PC-3 (cell line): ENCODE data around the gene LRCH4. TPM values are rescaled to one million over a fixed set of nuclear protein-coding genes. Genes with fewer than 3 reads are reported as not detected.

Experiments used
- ATAC-seq: fragments of 200-7000 bp; cut with Tn5 transposase; 2 replicates; pipeline ENCODE4 v1.9.1; 2020; ENCODE audit warnings: mild to moderate bottlenecking, moderate library complexity
- BruUV-seq: library from RNA; stranded (reverse); fragments of 400-500 nt; replicated peaks from 2 replicates; lab custom pipeline; 2021; lab: Mats Ljungman, UMichigan
- CTCF ChIA-PET: fragments of 300-600 bp; sonication (Branson Sonifier 250); formaldehyde crosslinking; loops from one replicate; lab custom pipeline; 2022; ENCODE audit warnings: antibody characterized with exemption; lab: Charles Lee
- POLR2A ChIA-PET: fragments of 300-600 bp; sonication (Branson Sonifier 250); formaldehyde crosslinking; loops from one replicate; lab custom pipeline; 2022; ENCODE audit warnings: antibody characterized with exemption; ENCODE audit not compliant: unreplicated experiment; lab: Charles Lee
- DNase-seq: peaks from one replicate; pipeline ENCODE4 v3.0.0-alpha.2; 2015
- H2AFZ ChIP-seq: fragments of 300-600 bp; sonication (generic); 2 replicates; pipeline ENCODE4 v1.6.0; 2016; ENCODE audit warnings: antibody characterized with exemption, low read length
- H3F3A ChIP-seq: fragments of 300-600 bp; sonication (generic); one replicate; pipeline ENCODE4 v1.6.0; 2017; ENCODE audit warnings: antibody characterized with exemption, low read length, control low read depth, mild to moderate bottlenecking; ENCODE audit not compliant: unreplicated experiment
- H3K27ac ChIP-seq: fragments of 300-600 bp; sonication (generic); 2 replicates; pipeline ENCODE4 v1.5.1; 2016; ENCODE audit warnings: mild to moderate bottlenecking, low read length
- H3K27me3 ChIP-seq: fragments of 300-600 bp; sonication (generic); 2 replicates; pipeline ENCODE4 v1.6.1; 2016; ENCODE audit warnings: low read length, mixed read lengths
- H3K36me3 ChIP-seq: fragments of 300-600 bp; sonication (generic); 2 replicates; pipeline ENCODE4 v1.6.1; 2016; ENCODE audit warnings: low read depth, mixed run types, low read length, mixed read lengths
- H3K4me1 ChIP-seq: fragments of 300-600 bp; sonication (generic); 2 replicates; pipeline ENCODE4 v1.5.1; 2016; ENCODE audit warnings: low read length; ENCODE audit not compliant: insufficient read depth
- H3K4me2 ChIP-seq: fragments of 300-600 bp; sonication (generic); 2 replicates; pipeline ENCODE4 v1.6.0; 2016; ENCODE audit warnings: low read length
- H3K4me3 ChIP-seq: fragments of 300-600 bp; sonication (generic); 2 replicates; pipeline ENCODE4 v1.5.1; 2016; ENCODE audit warnings: mild to moderate bottlenecking, low read length, mixed read lengths
- H3K79me2 ChIP-seq: fragments of 300-600 bp; sonication (generic); 2 replicates; pipeline ENCODE4 v1.6.1; 2017; ENCODE audit warnings: low read length, mixed read lengths
- H3K9ac ChIP-seq: fragments of 300-600 bp; sonication (generic); 2 replicates; pipeline ENCODE4 v1.6.0; 2016; ENCODE audit warnings: mild to moderate bottlenecking, low read length
- H3K9me2 ChIP-seq: fragments of 300-600 bp; sonication (generic); replicated peaks from 2 replicates; pipeline ENCODE4 v1.6.1; 2016; ENCODE audit warnings: mixed run types, low read length, mixed read lengths
- H3K9me3 ChIP-seq: fragments of 300-600 bp; sonication (generic); 2 replicates; pipeline ENCODE4 v1.6.1; 2016; ENCODE audit warnings: low read length, mixed read lengths
- H4K20me1 ChIP-seq: fragments of 300-600 bp; sonication (generic); 2 replicates; pipeline ENCODE4 v1.6.1; 2016; ENCODE audit warnings: low read length, mixed read lengths
- CTCF ChIP-seq: fragments of 300-600 bp; sonication (generic); conservative IDR thresholded peaks from 2 replicates; pipeline ENCODE4 v1.5.1; 2017; ENCODE audit warnings: antibody characterized with exemption, low read depth, mild to moderate bottlenecking, low read length
- EZH2 ChIP-seq: fragments of 300-600 bp; sonication (generic); IDR thresholded peaks from one replicate; pipeline ENCODE4 v1.6.1; 2017; ENCODE audit warnings: antibody characterized with exemption, mild to moderate bottlenecking, low read length; ENCODE audit not compliant: unreplicated experiment
- EZH2phosphoT487 ChIP-seq: fragments of 300-600 bp; sonication (generic); IDR thresholded peaks from 2 replicates; pipeline ENCODE4 v1.6.1; 2018; ENCODE audit warnings: mild to moderate bottlenecking, antibody characterized with exemption, low read length, borderline replicate concordance
- intact Hi-C: fragments of 100-400 bp; cut with micrococcal nuclease; formaldehyde crosslinking; loops from 2 replicates; pipeline ENCODE4 v1.9.0; 2023
- total RNA-seq: library from RNA; depleted of rRNA; stranded (reverse); fragments of >200 nt; gene quantifications from 2 replicates; pipeline ENCODE4 v1.2.3, GENCODE V29; 2014

Gene LRCH4
- total RNA-seq, 1 experiment from 2014 or later = 15.6 TPM

- intact Hi-C loops = no loop called here
- Histone ChIP-seq H4K20me1 (no peaks in the 10 kb centered on the region), H3K9me3 (no peaks in the 10 kb centered on the region), H3K4me2 (no peak overlapping the region), H3K27ac (no peak overlapping the region), H3K36me3 (peaks cover 14% of the 10 kb centered on the region; the same call in 1 of the 2 replicates), H3F3A (no peaks in the 10 kb centered on the region), H3K9ac (no peak overlapping the region), H3K79me2 (peaks cover 24% of the 10 kb centered on the region), H3K4me3 (no peak overlapping the region), H3K4me1 (peaks cover 17% of the 10 kb centered on the region), H3K9me2 (no peaks in the 10 kb centered on the region), H3K27me3 (no peaks in the 10 kb centered on the region), H2AFZ (no peak overlapping the region)
- ATAC-seq (no peak), DNase-seq (no peak)
- ChIA-PET POLR2A (no interaction called here), CTCF (no interaction called here)
- no TSS peak for BruUV-seq
- no peak for TF ChIP-seq CTCF
- no peak for TF ChIP-seq EZH2phosphoT487
- no peak for TF ChIP-seq EZH2
Observed at GRCh38 chr7:100580466-100581283, 5.3 kb downstream of the LRCH4 start.

- ChIA-PET CTCF (no interaction called here), POLR2A (no interaction called here)
- no TSS peak for BruUV-seq
Observed at GRCh38 chr7:100578246-100579183, 7.4 kb downstream of the LRCH4 start.

More at GRCh38 chr7:100578246-100579183, 7.4 kb downstream of the LRCH4 start:
- intact Hi-C loops = no loop called here
- H4K20me1 ChIP-seq = no peaks in the 10 kb centered on the region
- peaks cover 14% of the 10 kb centered on the region; the same call in 1 of the 2 replicates for H3K36me3 ChIP-seq
- TF ChIP-seq EZH2phosphoT487 (no peak), EZH2 (no peak), CTCF (no peak)
- peaks cover 5% of the 10 kb centered on the region for H3K79me2 ChIP-seq
- no peak overlapping the region for H3K4me2 ChIP-seq
- H3F3A ChIP-seq = no peaks in the 10 kb centered on the region
- H2AFZ ChIP-seq = no peak overlapping the region
- DNase-seq = no peak
- no peaks in the 10 kb centered on the region for H3K9me3 ChIP-seq
- peaks cover 3% of the 10 kb centered on the region for H3K4me1 ChIP-seq
- ATAC-seq = no peak
- H3K9me2 ChIP-seq = no peaks in the 10 kb centered on the region
- H3K4me3 ChIP-seq = no peak overlapping the region
- H3K27ac ChIP-seq = no peak overlapping the region
- no peak overlapping the region for H3K9ac ChIP-seq
- no peaks in the 10 kb centered on the region for H3K27me3 ChIP-seq
